COLO668 (cell line): Measurements from ENCODE around the gene MRPL45.
A peak's percentile ranks its signal among the peaks of the same experiment; 100 is the strongest.

Source experiments
- DNase-seq: peaks from one replicate; lab custom pipeline; 2025; ENCODE audit not compliant: unreplicated experiment; lab: John Stamatoyannopoulos, UW

The MRPL45 gene

DNA sequence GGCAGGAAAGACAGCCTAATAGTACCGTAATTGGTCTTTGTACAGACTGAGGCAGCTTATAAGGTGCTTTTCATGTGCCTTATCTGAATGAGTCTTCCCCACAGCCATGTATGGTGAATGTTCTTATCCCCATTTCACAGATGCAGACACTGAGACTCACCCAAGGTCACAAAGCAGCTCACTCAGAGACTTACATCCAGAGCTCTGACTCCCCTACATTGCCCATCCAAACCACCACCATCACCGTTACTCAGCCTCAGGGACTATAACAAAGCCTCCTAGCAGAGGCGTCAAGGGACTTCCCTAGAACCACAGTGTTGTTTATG is 47.4 kb downstream of the MRPL45 start:
- no peak for DNase-seq

DNA sequence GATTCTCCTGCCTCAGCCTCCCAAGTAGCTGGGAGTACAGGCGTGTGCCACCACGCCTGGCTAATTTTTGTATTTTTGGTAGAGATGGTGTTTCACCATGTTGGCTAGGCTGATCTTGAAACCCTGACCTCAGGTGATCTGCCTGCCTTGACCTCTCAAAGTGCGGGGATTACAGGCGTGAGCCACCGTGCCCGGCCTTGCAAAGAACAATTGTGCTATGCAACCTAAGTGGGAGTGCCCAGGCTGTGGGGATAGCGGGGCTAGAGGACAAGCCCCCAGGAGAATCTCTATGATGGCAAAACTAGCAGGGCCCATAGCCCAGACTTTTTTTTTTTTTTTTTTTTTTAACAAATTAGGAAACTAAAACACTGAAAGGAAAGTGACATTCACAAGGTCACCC is 48.8 kb downstream of the MRPL45 start:
- no peak for DNase-seq

DNA sequence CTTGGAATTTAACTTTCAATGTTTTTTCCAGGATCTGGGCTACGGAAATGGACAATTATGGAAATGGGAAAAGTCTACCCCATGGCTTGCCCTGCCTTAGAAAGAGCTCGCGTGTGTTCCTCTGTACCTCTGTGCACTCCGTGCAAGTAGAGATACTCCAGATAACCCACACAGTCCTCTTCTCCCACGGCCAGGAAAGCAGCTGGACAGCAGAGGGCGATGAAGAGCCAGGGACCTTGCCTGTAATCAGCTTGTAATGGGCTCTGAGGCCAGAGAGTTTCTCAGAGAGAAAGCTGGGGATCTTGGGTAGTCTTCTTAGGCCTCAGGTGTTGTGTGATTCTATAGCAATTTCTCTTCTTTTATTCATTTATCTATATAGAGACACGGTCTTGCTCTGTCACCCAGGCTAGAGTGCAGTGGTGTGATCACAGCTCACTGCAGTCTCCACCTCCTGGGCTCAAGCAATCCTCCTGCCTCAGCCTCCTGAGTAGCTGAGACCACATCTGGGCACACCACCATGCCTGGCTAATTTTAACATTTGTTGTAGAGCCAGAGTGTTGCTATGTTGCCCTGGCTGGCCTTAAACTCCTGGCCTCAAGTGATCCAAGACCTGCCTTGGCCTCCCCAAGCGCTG is 52.2 kb downstream of the MRPL45 start:
- DNase-seq: peak; percentile 67

DNA sequence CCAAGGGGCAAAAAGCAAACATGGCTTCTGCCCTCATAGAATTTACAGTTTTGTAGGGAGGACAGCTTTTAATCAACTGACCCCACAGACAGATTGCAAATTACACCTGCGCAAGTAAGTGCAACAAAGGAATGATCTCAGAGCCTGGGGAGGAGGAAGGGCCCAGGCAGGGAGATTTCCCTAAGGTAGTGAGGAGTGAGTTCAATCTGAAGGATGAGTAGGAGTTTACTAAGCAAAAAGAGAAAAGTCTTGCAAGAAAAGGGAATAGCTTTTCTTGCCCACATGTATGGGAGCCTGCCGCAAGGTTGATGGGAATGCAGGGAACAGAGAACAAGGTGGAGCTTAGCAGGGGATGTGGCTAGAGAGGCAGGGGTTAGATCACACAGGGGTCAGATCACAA is 53.1 kb downstream of the MRPL45 start:
- DNase-seq: no peak

DNA sequence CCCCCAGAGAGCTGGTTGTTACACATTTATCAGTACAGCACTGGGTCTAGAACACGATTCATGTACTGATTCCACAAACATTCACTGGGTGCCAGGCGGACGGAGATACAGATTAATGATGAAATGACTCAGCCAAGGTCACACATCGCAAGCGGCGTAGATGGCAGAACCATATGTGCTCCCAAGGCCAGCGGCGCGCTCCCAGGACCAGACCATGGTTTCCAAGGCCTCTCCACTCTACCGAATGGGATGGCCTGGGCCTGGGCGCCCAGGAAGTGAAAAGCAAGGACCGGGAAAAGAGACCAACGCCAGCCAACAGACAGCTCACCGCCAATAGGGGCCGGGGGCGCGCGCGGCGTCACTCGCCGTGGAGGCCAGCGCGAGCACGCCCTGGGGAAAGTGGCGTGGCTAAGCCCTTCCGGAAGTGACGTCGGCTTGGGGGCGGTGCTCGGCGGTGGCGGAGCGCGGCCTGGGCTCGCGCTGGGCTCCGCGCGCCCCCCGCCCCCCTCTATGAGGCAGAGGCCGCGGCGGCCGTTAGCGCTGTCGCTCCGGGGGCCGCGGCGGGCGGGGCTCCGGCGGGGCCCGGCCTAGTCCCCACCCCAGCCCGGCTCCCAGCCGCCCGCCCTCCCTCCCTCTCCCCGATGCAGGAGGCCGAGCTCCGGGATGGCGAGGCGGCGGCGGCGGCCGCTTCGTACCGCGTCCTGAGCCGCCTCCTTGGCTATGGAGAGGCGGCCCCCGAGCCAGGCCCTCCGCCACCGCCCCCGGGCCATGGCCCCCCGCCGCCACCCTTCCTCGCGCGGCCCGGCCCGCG is 54.6 kb downstream of the MRPL45 start, which contains the start of gene SOCS7:
TSS of gene SOCS7 (plus strand) at position 433 of the 811 bp plus-strand sequence. CDS start at position 642, 209 bp downstream.
- peak; percentile 93 for DNase-seq

DNA sequence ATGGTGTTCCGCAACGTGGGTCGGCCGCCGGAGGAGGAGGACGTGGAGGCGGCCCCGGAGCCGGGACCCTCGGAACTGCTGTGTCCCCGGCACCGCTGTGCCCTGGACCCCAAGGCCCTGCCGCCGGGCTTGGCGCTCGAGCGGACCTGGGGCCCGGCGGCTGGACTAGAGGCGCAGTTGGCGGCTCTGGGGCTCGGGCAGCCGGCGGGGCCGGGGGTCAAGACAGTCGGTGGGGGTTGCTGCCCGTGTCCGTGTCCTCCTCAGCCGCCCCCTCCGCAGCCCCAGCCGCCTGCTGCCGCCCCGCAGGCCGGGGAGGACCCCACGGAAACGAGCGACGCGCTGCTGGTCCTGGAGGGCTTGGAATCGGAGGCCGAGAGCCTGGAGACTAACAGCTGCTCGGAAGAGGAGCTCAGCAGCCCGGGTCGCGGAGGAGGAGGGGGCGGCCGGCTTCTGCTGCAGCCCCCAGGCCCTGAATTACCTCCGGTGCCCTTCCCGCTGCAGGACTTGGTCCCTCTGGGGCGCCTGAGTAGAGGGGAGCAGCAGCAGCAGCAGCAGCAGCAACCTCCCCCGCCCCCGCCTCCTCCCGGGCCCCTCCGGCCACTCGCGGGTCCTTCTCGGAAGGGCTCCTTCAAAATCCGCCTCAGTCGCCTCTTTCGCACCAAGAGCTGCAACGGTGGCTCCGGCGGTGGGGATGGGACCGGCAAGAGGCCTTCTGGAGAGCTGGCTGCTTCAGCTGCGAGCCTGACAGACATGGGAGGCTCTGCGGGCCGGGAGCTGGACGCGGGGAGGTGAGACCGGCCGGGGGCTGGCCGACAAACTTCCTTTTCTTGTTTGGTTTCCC is 55.5 kb downstream of the MRPL45 start:
- peak; percentile 10 for DNase-seq

DNA sequence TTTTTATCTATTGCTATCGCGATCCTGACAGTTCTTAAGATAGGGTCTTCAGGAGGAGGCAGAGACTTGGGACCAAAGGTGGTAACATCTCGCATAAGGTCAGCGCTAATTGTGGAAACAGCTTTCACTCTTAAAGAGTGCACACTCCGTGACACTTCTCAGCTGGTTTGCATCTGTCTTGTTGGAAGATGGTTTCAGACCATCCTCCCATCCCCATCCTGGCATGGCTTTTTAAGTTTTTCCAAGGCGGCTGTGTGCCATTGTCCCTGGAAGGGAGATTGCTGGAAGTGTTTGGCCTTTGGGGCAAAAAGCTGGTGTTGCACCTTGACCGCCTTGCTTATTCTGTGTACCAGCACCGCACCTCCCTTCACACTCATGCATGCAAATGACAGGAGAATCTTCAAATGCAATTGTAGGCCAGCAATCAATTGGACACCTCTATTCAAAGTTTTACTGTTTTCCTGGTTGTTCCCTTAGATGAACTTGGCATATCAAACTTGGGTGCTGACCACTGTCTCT is 56.2 kb downstream of the MRPL45 start:
- no peak for DNase-seq

DNA sequence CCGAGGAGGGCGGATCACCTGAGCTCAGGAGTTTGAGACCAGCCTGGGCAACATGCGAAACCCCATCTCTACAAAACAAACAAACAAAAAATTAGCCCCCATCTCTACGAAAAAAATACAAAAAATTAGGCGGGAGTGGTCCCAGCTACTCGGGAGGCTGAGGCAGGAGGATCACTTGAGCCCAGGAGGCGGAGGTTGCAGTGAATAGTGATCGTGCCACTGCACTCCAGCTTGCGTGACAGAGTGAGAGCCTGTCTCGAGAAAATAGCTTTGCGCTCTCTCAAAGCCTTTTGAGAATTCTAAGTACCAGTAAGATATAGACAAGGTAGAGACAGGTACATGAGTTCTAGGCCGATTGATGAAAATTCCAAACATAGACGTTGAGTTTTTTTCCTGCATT is 56.7 kb downstream of the MRPL45 start:
- no peak for DNase-seq

DNA sequence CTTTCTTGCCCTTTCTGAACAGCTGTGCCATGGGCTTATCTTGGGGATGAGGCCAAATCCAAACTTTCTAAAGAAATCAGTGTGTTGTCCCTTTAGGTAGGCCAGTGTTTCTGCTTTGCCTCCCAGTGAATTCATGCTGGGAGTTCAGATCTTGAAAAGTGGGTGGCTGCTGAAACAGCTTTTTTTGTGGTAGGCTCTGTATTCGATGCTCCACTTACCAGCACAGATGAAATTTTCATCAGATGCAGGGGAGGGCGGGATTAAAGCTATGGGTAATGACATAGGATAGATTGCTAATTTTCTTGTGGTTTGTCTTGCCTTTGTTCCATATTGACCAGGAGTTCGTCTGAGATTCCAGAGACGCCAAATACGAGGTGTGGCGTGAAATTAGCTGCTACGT is 57.5 kb downstream of the MRPL45 start:
- no peak for DNase-seq

DNA sequence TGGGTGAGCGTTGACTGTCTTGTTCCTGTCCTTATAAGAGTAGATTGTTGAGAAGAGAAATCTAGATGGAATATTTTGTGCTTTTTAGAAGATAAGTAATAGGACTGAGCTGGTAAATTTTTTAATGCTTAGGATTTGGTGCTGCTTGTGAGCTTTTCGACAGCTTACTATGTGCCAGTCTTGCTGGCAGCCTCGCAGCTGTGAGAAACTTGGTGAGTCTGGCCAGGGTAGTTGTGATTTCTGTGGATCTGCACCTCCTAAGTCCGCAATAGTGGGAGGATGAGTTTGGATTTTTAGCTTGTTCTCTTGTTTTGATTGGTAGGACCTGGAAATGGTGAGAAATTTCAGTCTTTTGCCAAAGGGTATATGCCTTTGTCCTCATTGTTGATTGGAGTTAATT is 58.3 kb downstream of the MRPL45 start:
- no peak for DNase-seq

DNA sequence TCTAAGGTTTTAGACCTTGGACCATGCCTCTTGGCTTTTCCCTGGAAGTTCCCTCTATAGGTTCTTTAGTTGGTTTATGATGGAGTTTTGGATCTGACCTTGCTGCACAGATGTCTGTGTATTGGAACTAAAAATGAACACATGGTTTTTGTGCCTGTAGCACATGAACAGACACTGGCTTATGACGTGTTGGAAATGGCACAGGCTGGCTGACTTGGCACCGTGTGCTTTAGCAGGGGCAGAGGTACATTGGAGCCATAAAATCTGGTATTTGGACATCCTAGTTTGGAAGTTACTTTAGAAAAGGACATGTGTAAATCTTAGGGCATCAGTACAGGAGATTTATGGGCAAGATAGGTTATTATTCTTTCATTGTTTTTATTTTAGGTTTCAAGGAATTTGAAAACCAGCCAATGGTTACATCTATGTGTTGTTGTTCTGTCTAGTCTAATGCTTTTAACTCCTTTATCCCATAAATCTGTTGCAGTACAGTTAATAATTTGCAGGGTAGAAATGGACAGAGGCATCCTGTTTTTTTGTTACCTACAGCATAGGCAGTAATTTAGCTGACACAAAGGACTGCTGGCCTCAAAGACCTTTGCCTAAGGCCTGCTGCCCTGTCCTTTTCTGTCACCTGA is 60.6 kb downstream of the MRPL45 start:
- DNase-seq: no peak

DNA sequence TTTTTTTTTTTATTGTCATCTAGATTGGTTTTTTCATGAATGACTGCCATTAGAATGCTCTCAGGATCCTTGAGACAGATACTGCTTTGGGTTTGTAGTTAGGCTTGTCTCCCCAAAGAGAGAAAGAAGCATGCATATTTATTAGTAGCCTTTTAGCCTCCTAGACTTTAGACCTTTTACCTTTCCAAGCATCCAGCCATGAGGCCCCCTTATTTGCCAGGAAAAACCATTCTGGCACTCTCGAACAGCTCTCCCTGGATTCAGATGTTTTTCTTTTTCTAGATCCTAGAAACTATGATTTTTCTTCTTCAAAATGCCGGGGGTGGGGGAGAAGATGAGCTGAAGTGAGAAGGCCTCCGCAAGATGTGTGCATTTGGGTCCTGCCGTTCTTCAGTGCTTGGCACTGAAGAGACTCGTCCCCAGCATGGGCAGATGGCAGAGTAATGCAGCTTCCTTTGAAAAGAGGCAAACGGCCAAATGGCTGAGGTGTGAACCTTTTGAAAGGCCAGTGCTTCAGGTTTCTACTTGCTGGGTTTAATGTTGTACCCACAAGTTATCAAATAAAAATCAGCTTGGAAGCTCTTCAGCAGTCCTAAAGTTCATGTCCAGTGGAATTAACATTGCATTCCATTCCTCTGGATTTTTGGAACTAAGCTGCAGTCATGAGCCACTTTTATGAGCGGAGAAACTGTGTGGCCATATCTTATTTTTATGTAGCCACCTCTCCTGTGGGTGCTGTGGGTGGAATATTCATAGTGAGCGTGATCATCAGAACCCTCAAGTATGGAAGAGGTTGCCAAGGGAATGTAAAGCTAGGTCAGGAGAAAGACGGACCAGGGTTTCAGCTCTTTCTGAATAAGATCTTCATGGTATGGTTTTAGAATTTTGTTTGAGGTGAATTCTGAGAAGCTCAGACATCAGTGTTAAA is 61.9 kb downstream of the MRPL45 start:
- no peak for DNase-seq

DNA sequence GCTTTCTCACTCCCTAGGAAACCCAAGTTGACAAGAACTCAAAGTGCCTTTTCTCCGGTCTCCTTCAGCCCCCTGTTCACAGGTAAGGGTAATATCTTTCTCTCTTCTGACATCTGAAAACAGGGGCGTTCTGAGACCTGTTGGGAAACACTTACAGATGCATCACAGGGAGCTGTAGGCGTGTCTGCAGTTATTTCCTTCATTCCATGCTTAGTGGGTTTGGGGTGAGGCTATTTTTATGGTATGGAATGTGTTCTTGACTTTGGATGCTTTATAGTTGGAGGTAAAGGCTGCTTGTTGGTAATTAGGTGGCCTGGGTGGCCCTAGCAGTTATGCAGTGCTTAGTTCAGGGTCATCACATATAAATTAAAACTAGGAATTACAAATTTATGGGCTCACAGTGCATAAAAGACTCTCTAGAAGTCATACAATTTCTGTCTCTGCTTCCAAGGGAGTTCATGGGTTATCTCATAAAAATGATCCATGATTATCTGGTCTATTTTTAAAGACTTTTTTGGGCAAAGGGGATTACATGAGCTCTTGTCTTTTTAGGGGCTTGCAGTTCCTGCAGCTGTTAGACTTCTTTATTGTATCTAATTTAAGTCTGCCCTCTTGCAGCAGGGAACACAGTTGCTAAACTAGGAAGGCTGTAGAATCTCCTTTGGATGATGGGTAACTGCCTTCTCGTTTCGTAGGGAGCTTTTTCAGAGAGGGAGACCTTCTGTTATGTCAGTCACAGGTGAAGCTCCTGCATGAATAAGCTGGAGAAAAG is 64.9 kb downstream of the MRPL45 start:
- DNase-seq: no peak

DNA sequence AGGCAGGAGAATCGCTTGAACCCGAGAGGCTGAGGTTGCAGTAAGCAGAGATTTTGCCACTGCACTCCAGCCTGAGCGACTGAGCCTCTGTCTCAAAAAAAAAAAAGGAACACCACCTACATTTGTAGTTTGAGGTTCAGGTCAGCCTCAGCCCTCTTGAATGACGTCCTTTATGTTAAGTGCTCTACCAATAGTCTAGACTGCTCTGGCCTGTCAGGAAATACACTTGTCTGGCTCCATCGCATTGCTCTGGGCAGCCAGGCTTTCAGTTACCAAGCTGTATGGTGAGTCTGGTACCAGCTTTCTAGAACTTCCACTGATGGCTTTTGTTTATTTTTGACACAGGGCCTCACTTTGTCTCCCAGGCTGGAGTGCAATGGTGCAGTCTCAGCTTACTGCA is 66.0 kb downstream of the MRPL45 start:
- no peak for DNase-seq

DNA sequence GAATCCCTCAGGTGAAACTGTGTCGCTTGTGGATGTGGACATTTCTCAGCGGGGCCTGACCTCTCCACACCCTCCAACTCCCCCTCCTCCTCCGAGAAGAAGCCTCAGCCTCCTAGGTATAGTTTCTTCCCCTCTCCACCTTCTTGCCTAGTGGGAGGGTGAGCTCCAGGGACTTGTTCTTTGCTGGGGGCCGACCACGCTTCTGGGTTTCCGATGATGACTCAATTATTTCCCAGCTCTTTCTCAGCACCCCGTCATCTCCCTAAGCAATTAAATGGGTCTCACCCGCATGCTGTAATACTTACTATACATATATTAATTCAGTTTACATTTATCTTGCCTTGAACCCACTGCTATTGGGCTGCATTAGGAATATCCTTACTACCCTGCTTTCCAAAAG is 67.8 kb downstream of the MRPL45 start:
- DNase-seq: no peak

DNA sequence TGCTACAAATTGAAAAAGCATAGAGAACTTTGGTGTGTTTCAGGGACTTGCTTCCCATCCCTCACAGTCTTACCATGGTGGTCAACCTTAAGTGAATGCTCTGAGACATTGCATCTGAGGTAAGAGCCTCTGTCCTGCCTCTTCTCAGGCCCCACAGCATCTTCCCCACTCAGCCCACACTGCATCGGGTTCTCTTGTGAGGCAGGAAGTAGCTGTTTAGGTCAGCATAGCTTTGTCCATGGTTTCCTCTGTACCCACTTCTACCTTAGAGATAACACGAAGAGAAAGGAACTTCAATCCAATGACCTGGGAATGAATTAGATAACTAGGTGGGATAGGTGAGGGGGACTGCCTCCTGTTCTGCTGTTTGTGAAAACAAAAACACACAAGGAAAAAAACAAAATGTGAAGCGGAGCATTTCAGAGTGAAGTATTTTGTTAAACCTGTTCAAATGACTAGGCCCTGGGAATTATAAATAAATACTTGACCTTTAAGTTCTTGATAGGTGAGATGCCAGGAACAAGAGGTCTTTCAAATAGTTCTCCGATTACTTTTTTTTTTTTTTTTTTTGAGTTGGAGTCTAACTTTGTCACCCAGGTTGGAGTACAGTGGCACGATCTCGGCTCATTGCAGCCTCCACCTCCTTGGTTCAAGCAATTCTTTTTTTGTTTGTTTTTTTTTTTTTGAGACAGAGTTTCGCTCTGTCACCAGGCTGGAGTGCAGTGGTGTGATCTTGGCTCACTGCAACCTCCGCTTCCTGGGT is 72.3 kb downstream of the MRPL45 start:
- DNase-seq: no peak
